HEK293 (cell line): ENCODE results near the gene BRD1.

Experiments used
- CTCF ChIA-PET: fragments of 350-600 bp; formaldehyde crosslinking; extraction: SDS; loops from one replicate; lab custom pipeline; 2021; ENCODE audit warnings: antibody characterized with exemption; lab: Yijun Ruan, JAX
- POLR2A ChIA-PET: fragments of 300-600 bp; formaldehyde crosslinking; extraction: SDS; loops from one replicate; lab custom pipeline; 2020; ENCODE audit warnings: antibody characterized with exemption, inconsistent platforms; lab: Yijun Ruan, JAX
- H3K27ac ChIP-seq: fragments of 200-500 bp; sonication (Bioruptor generic); 2 replicates; pipeline ENCODE4 v1.5.1; 2014; ENCODE audit warnings: low read depth, low read length, control low read depth, inconsistent platforms; ENCODE audit errors: extremely low read depth
- H3K36me3 ChIP-seq, 2 experiments: fragments of 200-500 bp in 1 of 2; sonication (Bioruptor generic) in 1 of 2; 1 replicate in 1 of 2; 2 replicates in 1 of 2; pipeline ENCODE4 v1.5.1; 2014 to 2017; ENCODE audit warnings: inconsistent platforms in 2 of 2, low read length in 2 of 2; ENCODE audit not compliant: control insufficient read depth in 2 of 2, insufficient read depth in 1 of 2
- H3K4me1 ChIP-seq: fragments of 200-500 bp; sonication (Bioruptor generic); 2 replicates; pipeline ENCODE4 v1.5.1; 2014; ENCODE audit warnings: mild to moderate bottlenecking, low read length, inconsistent platforms; ENCODE audit not compliant: control insufficient read depth, insufficient read depth
- H3K4me3 ChIP-seq: 2 replicates; pipeline ENCODE4 v1.5.1; 2011; ENCODE audit warnings: low read depth, mild to moderate bottlenecking, control low read depth, low read length, moderate library complexity
- H3K9me3 ChIP-seq: fragments of 200-500 bp; sonication (Bioruptor generic); 2 replicates; pipeline ENCODE4 v1.5.1; 2014; ENCODE audit warnings: low read depth, low read length, inconsistent platforms; ENCODE audit not compliant: control insufficient read depth, insufficient read depth
- KLF1 ChIP-seq: fragments of 450-650 bp; formaldehyde crosslinking; IDR thresholded peaks from 2 replicates; pipeline ENCODE4 v1.5.1; 2016; ENCODE audit warnings: missing biosample characterization, missing genetic modification characterization
- MYNN ChIP-seq: fragments of 450-650 bp; formaldehyde crosslinking; IDR thresholded peaks from 2 replicates; pipeline ENCODE4 v1.5.1; 2016; ENCODE audit warnings: missing biosample characterization, missing genetic modification characterization, borderline replicate concordance
- SP3 ChIP-seq: fragments of 450-650 bp; formaldehyde crosslinking; IDR thresholded peaks from 2 replicates; pipeline ENCODE4 v1.5.1; 2016; ENCODE audit warnings: missing biosample characterization, missing genetic modification characterization
- ZBTB7A ChIP-seq: fragments of 450-650 bp; formaldehyde crosslinking; IDR thresholded peaks from 2 replicates; pipeline ENCODE4 v1.5.1; 2016; ENCODE audit warnings: low read depth, missing biosample characterization, missing genetic modification characterization
- ZNF10 ChIP-seq: fragments of 450-650 bp; formaldehyde crosslinking; IDR thresholded peaks from 2 replicates; pipeline ENCODE4 v1.5.1; 2017; ENCODE audit warnings: missing biosample characterization, missing genetic modification characterization
- ZNF146 ChIP-seq: fragments of 450-650 bp; formaldehyde crosslinking; IDR thresholded peaks from 2 replicates; pipeline ENCODE4 v1.5.1; 2016; ENCODE audit warnings: missing biosample characterization, missing genetic modification characterization
- ZNF24 ChIP-seq: fragments of 450-650 bp; formaldehyde crosslinking; IDR thresholded peaks from 2 replicates; pipeline ENCODE4 v1.5.1; 2016; ENCODE audit warnings: missing biosample characterization, missing genetic modification characterization
- ZNF311 ChIP-seq: fragments of 450-650 bp; formaldehyde crosslinking; IDR thresholded peaks from 2 replicates; pipeline ENCODE4 v1.5.1; 2017; ENCODE audit warnings: missing biosample characterization, missing genetic modification characterization, borderline replicate concordance
- ZNF664 ChIP-seq: fragments of 450-650 bp; formaldehyde crosslinking; IDR thresholded peaks from 2 replicates; pipeline ENCODE4 v1.5.1; 2016; ENCODE audit warnings: missing biosample characterization, missing genetic modification characterization
- ZNF76 ChIP-seq: fragments of 450-650 bp; formaldehyde crosslinking; IDR thresholded peaks from 2 replicates; pipeline ENCODE4; 2016; ENCODE audit warnings: low read depth, missing biosample characterization, missing genetic modification characterization, borderline replicate concordance
- ZNF830 ChIP-seq: fragments of 450-650 bp; IDR thresholded peaks from 2 replicates; pipeline ENCODE4 v1.5.0; 2018; ENCODE audit warnings: missing biosample characterization, missing genetic modification characterization, low read depth, mild to moderate bottlenecking, moderate library complexity
- TF ChIP-seq, protein P1 (sequence below): fragments of 450-650 bp; formaldehyde crosslinking; IDR thresholded peaks from 2 replicates; pipeline ENCODE4 v1.5.1; 2016; ENCODE audit warnings: missing biosample characterization, missing genetic modification characterization
- TF ChIP-seq, protein P2 (sequence below): fragments of 450-650 bp; formaldehyde crosslinking; IDR thresholded peaks from 2 replicates; pipeline ENCODE4 v1.5.1; 2017; ENCODE audit warnings: missing biosample characterization, missing genetic modification characterization
- TF ChIP-seq, protein P3 (sequence below): fragments of 450-650 bp; formaldehyde crosslinking; IDR thresholded peaks from 2 replicates; pipeline ENCODE4 v1.5.1; 2016; ENCODE audit warnings: missing biosample characterization, missing genetic modification characterization
- TF ChIP-seq, protein P4 (sequence below): fragments of 450-650 bp; formaldehyde crosslinking; IDR thresholded peaks from 2 replicates; pipeline ENCODE4 v1.5.1; 2016; ENCODE audit warnings: missing biosample characterization, missing genetic modification characterization
- TF ChIP-seq, protein P5 (sequence below): fragments of 450-650 bp; formaldehyde crosslinking; IDR thresholded peaks from 2 replicates; pipeline ENCODE4; 2016; ENCODE audit warnings: missing biosample characterization, missing genetic modification characterization
- TF ChIP-seq, protein P6 (sequence below): fragments of 450-650 bp; formaldehyde crosslinking; IDR thresholded peaks from 2 replicates; pipeline ENCODE4 v1.5.1; 2016; ENCODE audit warnings: missing biosample characterization, missing genetic modification characterization

Gene BRD1

DNA sequence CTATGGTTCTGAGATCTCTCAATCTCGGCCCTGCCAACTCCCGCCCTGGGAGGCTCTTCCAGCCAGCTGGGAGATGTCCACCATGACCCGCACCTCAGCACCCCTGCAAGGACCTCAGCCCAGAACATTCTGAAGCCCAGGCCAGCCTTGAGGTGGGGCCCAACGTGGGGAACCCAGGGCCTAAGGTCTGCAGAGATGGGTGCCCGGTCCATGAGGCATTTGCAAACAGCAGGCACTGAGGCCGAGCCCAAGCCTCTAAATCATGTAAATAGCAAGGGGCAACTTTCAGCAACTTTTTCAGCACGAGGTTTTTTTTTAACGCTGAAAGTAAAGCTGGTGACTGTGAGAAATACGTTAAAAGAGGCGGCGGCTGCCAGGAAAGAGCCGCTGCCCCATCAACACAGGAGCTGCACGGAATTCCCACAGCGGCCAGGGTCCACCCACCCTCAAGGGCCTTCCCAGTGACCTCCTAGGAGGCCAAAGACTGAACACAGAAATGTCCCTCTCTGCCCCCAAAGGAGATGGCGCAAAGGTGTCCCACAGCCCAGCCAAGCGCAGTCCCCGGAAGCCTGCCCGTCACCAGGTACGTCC is 46.9 kb downstream of the BRD1 start:
- Histone ChIP-seq H3K4me3 (no peak overlapping the region), H3K4me1 (no peaks in the 10 kb centered on the region), H3K36me3 (peaks cover 7 to 92% of the 10 kb centered on the region in 2 experiments), H3K27ac (peak overlapping the region; percentile 22; the same call in 1 of the 2 replicates), H3K9me3 (no peaks in the 10 kb centered on the region)
- CTCF ChIA-PET, result interaction anchor here (1.2 kb wide), 1 partner anchor 13 kb away, joined by 3 read pairs; no protein-coding TSS in a partner anchor
- POLR2A ChIA-PET, result no interaction called here
- TF ChIP-seq, protein P1, sequence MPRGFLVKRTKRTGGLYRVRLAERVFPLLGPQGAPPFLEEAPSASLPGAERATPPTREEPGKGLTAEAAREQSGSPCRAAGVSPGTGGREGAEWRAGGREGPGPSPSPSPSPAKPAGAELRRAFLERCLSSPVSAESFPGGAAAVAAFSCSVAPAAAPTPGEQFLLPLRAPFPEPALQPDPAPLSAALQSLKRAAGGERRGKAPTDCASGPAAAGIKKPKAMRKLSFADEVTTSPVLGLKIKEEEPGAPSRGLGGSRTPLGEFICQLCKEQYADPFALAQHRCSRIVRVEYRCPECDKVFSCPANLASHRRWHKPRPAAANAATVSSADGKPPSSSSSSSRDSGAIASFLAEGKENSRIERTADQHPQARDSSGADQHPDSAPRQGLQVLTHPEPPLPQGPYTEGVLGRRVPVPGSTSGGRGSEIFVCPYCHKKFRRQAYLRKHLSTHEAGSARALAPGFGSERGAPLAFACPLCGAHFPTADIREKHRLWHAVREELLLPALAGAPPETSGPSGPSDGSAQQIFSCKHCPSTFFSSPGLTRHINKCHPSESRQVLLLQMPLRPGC (tag by site-specific recombination), result no peak
- no peak for TF ChIP-seq ZNF24 (tag by site-specific recombination)
- TF ChIP-seq ZBTB7A (tag by site-specific recombination), result no peak
- no peak for TF ChIP-seq MYNN (tag by site-specific recombination)
- TF ChIP-seq KLF1, result no peak
- no peak for TF ChIP-seq ZNF146 (tag by site-specific recombination)
- no peak for TF ChIP-seq ZNF830 (tag by site-specific recombination)
- TF ChIP-seq, protein P2, sequence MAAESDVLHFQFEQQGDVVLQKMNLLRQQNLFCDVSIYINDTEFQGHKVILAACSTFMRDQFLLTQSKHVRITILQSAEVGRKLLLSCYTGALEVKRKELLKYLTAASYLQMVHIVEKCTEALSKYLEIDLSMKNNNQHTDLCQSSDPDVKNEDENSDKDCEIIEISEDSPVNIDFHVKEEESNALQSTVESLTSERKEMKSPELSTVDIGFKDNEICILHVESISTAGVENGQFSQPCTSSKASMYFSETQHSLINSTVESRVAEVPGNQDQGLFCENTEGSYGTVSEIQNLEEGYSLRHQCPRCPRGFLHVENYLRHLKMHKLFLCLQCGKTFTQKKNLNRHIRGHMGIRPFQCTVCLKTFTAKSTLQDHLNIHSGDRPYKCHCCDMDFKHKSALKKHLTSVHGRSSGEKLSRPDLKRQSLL (tag by site-specific recombination), result no peak
- no peak for TF ChIP-seq ZNF76 (tag by site-specific recombination)
- TF ChIP-seq, protein P3, sequence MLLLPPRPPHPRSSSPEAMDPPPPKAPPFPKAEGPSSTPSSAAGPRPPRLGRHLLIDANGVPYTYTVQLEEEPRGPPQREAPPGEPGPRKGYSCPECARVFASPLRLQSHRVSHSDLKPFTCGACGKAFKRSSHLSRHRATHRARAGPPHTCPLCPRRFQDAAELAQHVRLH (tag by site-specific recombination), result no peak
- no peak for TF ChIP-seq ZNF311 (tag by site-specific recombination)
- TF ChIP-seq SP3 (tag by site-specific recombination), result no peak
- TF ChIP-seq, protein P4, sequence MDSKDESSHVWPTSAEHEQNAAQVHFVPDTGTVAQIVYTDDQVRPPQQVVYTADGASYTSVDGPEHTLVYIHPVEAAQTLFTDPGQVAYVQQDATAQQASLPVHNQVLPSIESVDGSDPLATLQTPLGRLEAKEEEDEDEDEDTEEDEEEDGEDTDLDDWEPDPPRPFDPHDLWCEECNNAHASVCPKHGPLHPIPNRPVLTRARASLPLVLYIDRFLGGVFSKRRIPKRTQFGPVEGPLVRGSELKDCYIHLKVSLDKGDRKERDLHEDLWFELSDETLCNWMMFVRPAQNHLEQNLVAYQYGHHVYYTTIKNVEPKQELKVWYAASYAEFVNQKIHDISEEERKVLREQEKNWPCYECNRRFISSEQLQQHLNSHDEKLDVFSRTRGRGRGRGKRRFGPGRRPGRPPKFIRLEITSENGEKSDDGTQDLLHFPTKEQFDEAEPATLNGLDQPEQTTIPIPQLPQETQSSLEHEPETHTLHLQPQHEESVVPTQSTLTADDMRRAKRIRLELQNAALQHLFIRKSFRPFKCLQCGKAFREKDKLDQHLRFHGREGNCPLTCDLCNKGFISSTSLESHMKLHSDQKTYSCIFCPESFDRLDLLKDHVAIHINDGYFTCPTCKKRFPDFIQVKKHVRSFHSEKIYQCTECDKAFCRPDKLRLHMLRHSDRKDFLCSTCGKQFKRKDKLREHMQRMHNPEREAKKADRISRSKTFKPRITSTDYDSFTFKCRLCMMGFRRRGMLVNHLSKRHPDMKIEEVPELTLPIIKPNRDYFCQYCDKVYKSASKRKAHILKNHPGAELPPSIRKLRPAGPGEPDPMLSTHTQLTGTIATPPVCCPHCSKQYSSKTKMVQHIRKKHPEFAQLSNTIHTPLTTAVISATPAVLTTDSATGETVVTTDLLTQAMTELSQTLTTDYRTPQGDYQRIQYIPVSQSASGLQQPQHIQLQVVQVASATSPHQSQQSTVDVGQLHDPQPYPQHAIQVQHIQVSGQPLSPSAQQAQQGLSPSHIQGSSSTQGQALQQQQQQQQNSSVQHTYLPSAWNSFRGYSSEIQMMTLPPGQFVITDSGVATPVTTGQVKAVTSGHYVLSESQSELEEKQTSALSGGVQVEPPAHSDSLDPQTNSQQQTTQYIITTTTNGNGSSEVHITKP (tag by site-specific recombination), result no peak
- TF ChIP-seq, protein P5, sequence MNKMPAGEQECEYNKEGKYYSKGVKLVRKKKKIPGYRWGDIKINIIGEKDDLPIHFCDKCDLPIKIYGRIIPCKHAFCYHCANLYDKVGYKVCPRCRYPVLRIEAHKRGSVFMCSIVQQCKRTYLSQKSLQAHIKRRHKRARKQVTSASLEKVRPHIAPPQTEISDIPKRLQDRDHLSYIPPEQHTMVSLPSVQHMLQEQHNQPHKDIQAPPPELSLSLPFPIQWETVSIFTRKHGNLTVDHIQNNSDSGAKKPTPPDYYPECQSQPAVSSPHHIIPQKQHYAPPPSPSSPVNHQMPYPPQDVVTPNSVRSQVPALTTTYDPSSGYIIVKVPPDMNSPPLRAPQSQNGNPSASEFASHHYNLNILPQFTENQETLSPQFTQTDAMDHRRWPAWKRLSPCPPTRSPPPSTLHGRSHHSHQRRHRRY (tag by site-specific recombination), result no peak
- TF ChIP-seq ZNF10, result no peak
- no peak for TF ChIP-seq ZNF664 (tag by site-specific recombination)
- TF ChIP-seq, protein P6, sequence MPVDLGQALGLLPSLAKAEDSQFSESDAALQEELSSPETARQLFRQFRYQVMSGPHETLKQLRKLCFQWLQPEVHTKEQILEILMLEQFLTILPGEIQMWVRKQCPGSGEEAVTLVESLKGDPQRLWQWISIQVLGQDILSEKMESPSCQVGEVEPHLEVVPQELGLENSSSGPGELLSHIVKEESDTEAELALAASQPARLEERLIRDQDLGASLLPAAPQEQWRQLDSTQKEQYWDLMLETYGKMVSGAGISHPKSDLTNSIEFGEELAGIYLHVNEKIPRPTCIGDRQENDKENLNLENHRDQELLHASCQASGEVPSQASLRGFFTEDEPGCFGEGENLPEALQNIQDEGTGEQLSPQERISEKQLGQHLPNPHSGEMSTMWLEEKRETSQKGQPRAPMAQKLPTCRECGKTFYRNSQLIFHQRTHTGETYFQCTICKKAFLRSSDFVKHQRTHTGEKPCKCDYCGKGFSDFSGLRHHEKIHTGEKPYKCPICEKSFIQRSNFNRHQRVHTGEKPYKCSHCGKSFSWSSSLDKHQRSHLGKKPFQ (tag by site-specific recombination), result no peak
